CD4-positive, alpha-beta T cell (primary cell): ENCODE results near the gene GGA2. TPM values are rescaled to one million over a fixed set of nuclear protein-coding genes. Genes with fewer than 3 reads are reported as not detected.
A peak's percentile ranks its signal among the peaks of the same experiment; 100 is the strongest.
"Not testable (repeated sequence)": the region's sequence is repeated elsewhere in the genome, so short reads cannot be mapped to it uniquely, and the experiment has no call there.

Source experiments
- ATAC-seq: fragments of 200-7000 bp; cut with Tn5 transposase; one replicate; pipeline ENCODE4 v1.10.0; 2022; ENCODE audit warnings: mild to moderate bottlenecking; ENCODE audit not compliant: poor library complexity
- CTCF ChIA-PET: fragments of 350-600 bp; sonication (Branson Sonifier 250); formaldehyde crosslinking; loops from one replicate; lab custom pipeline; 2021; ENCODE audit warnings: antibody characterized with exemption, inconsistent platforms; lab: Charles Lee
- POLR2A ChIA-PET: fragments of 350-600 bp; sonication (Branson Sonifier 250); formaldehyde crosslinking; loops from one replicate; lab custom pipeline; 2021; ENCODE audit warnings: antibody characterized with exemption, inconsistent platforms; lab: Charles Lee
- DNase-seq, 14 experiments: peaks; one replicate each; pipeline ENCODE4 v3.0.0-alpha.2; 2013 to 2020; ENCODE audit warnings: mixed read lengths in 2 of 14
- H3K27ac ChIP-seq, 2 donors: one replicate each; pipeline versions ENCODE4 v1.5.1 to v1.7.0; 2013; ENCODE audit warnings: low read length in 2 of 2, low read depth in 1 of 2, mild to moderate bottlenecking in 1 of 2
- H3K27me3 ChIP-seq, 2 experiments: 1 replicate in 1 of 2; 2 replicates in 1 of 2; pipeline versions ENCODE4 v1.6.1 to v1.7.0; 2013; ENCODE audit warnings: low read length in 2 of 2, control low read depth in 1 of 2, mild to moderate bottlenecking in 1 of 2, moderate library complexity in 1 of 2; ENCODE audit not compliant: insufficient read depth in 2 of 2, control insufficient read depth in 1 of 2
- H3K36me3 ChIP-seq: one replicate; pipeline ENCODE4 v1.6.1; 2013; ENCODE audit warnings: low read length, control low read depth; ENCODE audit not compliant: insufficient read depth
- H3K4me1 ChIP-seq: one replicate; pipeline ENCODE4 v1.6.1; 2013; ENCODE audit warnings: low read length, control low read depth; ENCODE audit not compliant: insufficient read depth
- H3K4me3 ChIP-seq: one replicate; pipeline ENCODE4 v1.5.1; 2013; ENCODE audit warnings: mild to moderate bottlenecking, low read length, moderate library complexity
- H3K9me3 ChIP-seq, 2 experiments: 1 replicate in 1 of 2; 2 replicates in 1 of 2; pipeline versions ENCODE4 v1.6.1 to v1.7.0; 2013; ENCODE audit warnings: low read length in 2 of 2, mild to moderate bottlenecking in 2 of 2, control low read depth in 1 of 2, moderate library complexity in 1 of 2; ENCODE audit not compliant: control insufficient read depth in 1 of 2, insufficient read depth in 1 of 2
- H3K27ac Mint-ChIP-seq: one replicate; pipeline ENCODE4 v1.8.0; 2020; ENCODE audit warnings: mixed read lengths
- H3K27me3 Mint-ChIP-seq: one replicate; pipeline ENCODE4 v1.8.0; 2021; ENCODE audit warnings: mixed read lengths
- H3K36me3 Mint-ChIP-seq: one replicate; pipeline ENCODE4 v1.8.0; 2021; ENCODE audit warnings: low read depth, mixed read lengths
- H3K4me1 Mint-ChIP-seq: one replicate; pipeline ENCODE4 v1.8.0; 2021; ENCODE audit warnings: low read depth, mixed read lengths
- H3K4me3 Mint-ChIP-seq: one replicate; pipeline ENCODE4 v1.8.0; 2020; ENCODE audit warnings: mild to moderate bottlenecking, mixed read lengths
- H3K9me3 Mint-ChIP-seq: one replicate; pipeline ENCODE4 v1.8.0; 2020; ENCODE audit warnings: mixed read lengths
- intact Hi-C, 2 experiments: fragments of 100-400 bp; cut with DNase I in 1 of 2; cut with micrococcal nuclease in 1 of 2; formaldehyde crosslinking; loops; one replicate each; pipeline versions ENCODE4 v1.15.1 to v1.9.0; 2023 to 2025; cut with DNase I, micrococcal nuclease
- total RNA-seq, 174 experiments: library from RNA in 2 of 174; stranded (reverse) in 2 of 174; gene quantifications; one replicate each; pipeline ENCODE4 v1.2.3 and lab custom pipeline; 2021 to 2026
- TF ChIP-seq, protein P1 (sequence below): fragments of 200-600 bp; IDR thresholded peaks from one replicate; pipeline ENCODE4 v1.8.0; 2022; ENCODE audit warnings: antibody characterized with exemption, mild to moderate bottlenecking

The GGA2 gene
- total RNA-seq, 2 experiments from 2014 or later, result 96.5 to 96.9 TPM

GRCh38 chr16:23465179-23465578 lies 45.1 kb downstream of the GGA2 start:
- Mint-ChIP-seq H3K27ac (peak overlapping the region; percentile 6), H3K36me3 (peaks cover 45% of the 10 kb centered on the region), H3K4me1 (no peaks in the 10 kb centered on the region), H3K4me3 (no peak overlapping the region), H3K9me3 (no peaks in the 10 kb centered on the region), H3K27me3 (no peaks in the 10 kb centered on the region)
- TF ChIP-seq, protein P1, sequence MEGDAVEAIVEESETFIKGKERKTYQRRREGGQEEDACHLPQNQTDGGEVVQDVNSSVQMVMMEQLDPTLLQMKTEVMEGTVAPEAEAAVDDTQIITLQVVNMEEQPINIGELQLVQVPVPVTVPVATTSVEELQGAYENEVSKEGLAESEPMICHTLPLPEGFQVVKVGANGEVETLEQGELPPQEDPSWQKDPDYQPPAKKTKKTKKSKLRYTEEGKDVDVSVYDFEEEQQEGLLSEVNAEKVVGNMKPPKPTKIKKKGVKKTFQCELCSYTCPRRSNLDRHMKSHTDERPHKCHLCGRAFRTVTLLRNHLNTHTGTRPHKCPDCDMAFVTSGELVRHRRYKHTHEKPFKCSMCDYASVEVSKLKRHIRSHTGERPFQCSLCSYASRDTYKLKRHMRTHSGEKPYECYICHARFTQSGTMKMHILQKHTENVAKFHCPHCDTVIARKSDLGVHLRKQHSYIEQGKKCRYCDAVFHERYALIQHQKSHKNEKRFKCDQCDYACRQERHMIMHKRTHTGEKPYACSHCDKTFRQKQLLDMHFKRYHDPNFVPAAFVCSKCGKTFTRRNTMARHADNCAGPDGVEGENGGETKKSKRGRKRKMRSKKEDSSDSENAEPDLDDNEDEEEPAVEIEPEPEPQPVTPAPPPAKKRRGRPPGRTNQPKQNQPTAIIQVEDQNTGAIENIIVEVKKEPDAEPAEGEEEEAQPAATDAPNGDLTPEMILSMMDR, result no peak
- ChIA-PET CTCF (no interaction called here), POLR2A (no interaction called here)
- ATAC-seq (no peak), DNase-seq (no peak)
- Histone ChIP-seq H3K27ac (no peak overlapping the region), H3K9me3 (no peaks in the 10 kb centered on the region), H3K36me3 (peaks cover 35% of the 10 kb centered on the region), H3K4me3 (no peak overlapping the region), H3K4me1 (no peaks in the 10 kb centered on the region), H3K27me3 (no peaks in the 10 kb centered on the region)
- intact Hi-C loops, result no loop called here

- DNase-seq, result no peak
- H3K36me3 Mint-ChIP-seq, result peaks cover 36% of the 10 kb centered on the region
- POLR2A ChIA-PET, result no interaction called here
Observed at GRCh38 chr16:23464196-23464595, 46.1 kb downstream of the GGA2 start.

DNA sequence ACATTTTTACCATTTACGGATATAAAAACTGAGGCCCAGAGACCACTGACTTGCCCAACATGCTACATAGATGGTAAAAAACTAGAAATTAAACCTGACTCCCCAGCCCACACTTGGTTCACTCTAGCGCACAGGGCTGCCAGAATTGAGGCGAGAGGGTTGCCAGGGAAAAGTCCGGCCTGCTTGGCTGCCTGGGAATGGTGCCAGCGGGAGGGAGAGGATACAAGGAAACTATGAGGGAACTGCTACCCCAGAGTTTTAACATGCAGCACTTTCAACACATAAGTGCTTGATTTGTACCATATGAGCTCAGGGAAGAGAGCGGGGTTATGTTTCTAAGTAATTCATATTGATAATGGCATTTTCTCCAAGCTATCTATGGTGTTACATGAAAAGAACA lies 47.3 kb downstream of the GGA2 start:
- POLR2A ChIA-PET, H3K4me3 Mint-ChIP-seq, CTCF ChIA-PET, H3K4me1 Mint-ChIP-seq, H3K27me3 Mint-ChIP-seq, H3K9me3 ChIP-seq, H3K27me3 ChIP-seq, intact Hi-C loops, H3K9me3 Mint-ChIP-seq, DNase-seq, ATAC-seq, H3K4me3 ChIP-seq, H3K4me1 ChIP-seq, H3K27ac Mint-ChIP-seq, H3K27ac ChIP-seq: not testable (repeated sequence)
- H3K36me3 Mint-ChIP-seq, result peaks cover 26% of the 10 kb centered on the region
- H3K36me3 ChIP-seq, result peaks cover 18% of the 10 kb centered on the region

More at GRCh38 chr16:23464196-23464595, 46.1 kb downstream of the GGA2 start:
- TF ChIP-seq, protein P1, result no peak
- H3K9me3 ChIP-seq, result no peaks in the 10 kb centered on the region
- no peak for ATAC-seq
- intact Hi-C loops, result no loop called here
- H3K4me1 ChIP-seq, result no peaks in the 10 kb centered on the region
- H3K27ac ChIP-seq, result no peak overlapping the region
- CTCF ChIA-PET, result no interaction called here
- Mint-ChIP-seq H3K27ac (peak overlapping the region; percentile 6), H3K27me3 (no peaks in the 10 kb centered on the region), H3K4me1 (no peaks in the 10 kb centered on the region), H3K4me3 (no peak overlapping the region), H3K9me3 (no peaks in the 10 kb centered on the region)
- H3K27me3 ChIP-seq, result no peaks in the 10 kb centered on the region
- H3K4me3 ChIP-seq, result no peak overlapping the region
- peaks cover 25% of the 10 kb centered on the region for H3K36me3 ChIP-seq
